HK-2 (cell line): ENCODE data around the gene PCDHGB4.
"Not testable (repeated sequence)": the region's sequence is repeated elsewhere in the genome, so short reads cannot be mapped to it uniquely, and the experiment has no call there.

ENCODE experiments used
- DNase-seq: peaks from one replicate; pipeline ENCODE4 v3.0.0-alpha.2; 2018; ENCODE audit not compliant: unreplicated experiment

Gene PCDHGB4

GRCh38 chr5:141387557-141388311, at the start of gene PCDHGB4:
TSS of gene PCDHGB4 (plus strand) at chr5:141387698. CDS start at chr5:141387885, 187 bp downstream.
- not testable (repeated sequence) for DNase-seq

DNA sequence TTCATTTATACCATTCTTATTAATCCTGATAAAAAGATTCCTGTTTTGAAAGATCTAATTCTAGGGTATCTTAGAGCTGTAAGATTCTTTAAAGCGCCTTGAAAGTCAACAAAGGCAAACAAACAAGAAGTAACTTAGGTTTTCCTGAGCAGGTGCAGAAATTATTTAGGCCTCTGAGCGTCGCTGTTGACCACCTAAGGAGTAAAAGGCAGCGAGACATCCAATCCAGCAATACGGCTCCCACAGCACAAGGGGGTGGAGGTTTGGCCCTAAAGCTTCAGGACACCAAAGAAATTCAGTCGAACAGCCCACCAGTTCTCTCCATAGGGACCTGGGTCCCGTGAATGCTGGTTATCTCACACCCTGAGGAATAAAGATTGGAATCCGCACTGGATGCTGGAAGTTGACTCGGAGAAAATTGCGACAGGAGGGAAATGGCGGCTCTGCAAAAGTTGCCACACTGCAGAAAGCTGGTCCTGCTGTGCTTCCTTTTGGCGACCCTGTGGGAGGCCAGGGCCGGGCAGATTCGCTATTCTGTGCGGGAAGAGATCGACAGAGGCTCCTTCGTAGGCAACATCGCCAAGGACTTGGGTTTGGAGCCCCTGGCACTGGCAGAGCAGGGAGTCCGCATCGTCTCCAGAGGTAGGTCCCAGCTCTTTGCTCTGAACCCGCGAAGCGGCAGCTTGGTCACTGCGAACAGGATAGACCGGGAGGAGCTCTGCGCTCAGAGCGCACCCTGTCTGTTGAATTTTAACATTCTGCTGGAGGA, 48.8 kb upstream of the PCDHGB4 start, which contains the start of gene PCDHGA2:
Gene PCDHGA2, plus strand, starts transcription at position 223 of the 769 bp plus-strand sequence.
- DNase-seq: no peak

DNA sequence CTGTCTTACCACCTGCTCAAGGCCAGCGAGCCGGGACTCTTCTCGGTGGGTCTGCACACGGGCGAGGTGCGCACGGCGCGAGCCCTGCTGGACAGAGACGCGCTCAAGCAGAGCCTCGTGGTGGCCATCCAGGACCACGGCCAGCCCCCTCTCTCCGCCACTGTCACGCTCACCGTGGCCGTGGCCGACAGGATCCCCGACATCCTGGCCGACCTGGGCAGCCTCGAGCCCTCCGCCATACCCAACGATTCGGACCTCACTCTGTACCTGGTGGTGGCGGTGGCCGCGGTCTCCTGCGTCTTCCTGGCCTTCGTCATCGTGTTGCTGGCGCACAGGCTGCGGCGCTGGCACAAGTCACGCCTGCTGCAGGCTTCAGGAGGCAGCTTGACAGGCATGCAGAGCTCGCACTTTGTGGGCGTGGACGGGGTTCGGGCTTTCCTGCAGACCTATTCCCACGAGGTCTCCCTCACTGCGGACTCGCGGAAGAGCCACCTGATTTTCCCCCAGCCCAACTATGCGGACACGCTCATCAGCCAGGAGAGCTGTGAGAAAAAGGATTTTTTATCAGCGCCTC, 46.6 kb upstream of the PCDHGB4 start:
- DNase-seq: not testable (repeated sequence)

DNA sequence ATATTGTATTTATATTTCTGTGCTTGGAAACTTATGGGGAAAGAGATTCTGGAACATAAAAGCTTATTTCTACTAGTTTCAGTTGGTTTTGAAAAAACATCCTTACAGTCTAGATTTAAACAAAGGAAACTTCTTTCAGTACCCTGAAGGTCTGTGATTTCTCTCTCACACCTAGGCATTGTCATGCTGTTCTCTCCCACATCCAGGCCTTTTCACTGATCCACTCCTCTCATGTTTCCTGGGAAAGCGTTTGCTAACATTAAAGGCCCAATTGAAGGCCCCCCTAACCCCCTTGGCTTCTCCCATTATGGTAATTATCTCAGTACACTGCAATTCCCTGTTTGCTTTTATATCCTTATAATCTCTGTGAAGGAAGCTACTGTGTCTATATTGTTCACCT, 44.7 kb upstream of the PCDHGB4 start:
- DNase-seq: no peak

DNA sequence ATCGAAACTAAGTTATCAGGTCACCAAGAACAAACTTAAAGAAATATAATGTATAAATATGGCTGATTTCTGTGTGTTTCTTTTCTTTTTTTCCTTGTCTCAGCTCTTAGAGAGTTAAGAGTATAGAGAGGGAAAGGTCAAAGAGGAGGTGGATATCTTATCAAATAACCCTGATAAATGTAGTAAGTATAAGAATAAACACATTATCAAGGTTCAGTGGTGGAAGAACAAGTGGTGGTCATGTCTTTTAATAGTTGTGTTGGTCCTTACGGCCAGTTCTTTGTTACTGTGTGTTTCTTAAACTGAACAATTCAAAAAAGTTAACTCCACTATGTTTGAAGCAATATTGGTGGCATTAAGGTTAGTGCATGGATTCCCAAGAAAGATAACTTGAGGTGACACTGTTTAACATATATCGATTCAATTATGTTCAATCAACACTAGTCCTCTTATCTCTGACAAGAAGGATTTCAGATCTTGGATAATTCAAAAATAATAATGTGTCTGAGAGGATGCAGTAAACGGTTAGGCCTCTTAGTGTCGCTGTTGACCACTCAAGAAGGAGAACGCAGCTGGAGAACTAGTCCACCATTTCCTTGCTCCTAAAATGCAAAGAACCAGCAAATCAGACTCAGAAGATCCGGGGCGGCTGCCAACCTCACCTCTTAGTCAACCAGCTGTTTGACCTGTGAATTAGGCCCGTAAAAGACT, 44.1 kb upstream of the PCDHGB4 start, which contains the start of gene PCDHGA3:
Gene PCDHGA3, plus strand, starts transcription at position 588 of the 711 bp plus-strand sequence. CDS start 205 bp downstream, outside the sequence.
- no peak for DNase-seq

- DNase-seq: no peak
These were observed 43.5 kb upstream of the PCDHGB4 start for GRCh38 chr5:141343953-141344463.

DNA sequence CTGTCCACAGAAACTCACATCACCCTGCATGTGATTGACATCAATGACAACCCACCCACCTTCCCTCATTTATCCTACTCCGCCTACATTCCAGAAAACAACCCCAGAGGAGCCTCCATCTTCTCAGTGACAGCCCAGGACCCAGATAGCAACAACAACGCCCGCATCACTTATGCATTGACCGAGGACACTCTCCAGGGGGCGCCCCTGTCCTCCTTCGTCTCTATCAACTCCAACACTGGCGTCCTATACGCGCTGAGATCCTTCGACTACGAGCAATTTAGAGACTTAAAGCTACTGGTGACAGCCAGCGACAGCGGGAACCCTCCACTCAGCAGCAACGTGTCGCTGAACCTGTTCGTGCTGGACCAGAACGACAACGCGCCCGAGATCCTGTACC, 42.2 kb upstream of the PCDHGB4 start:
- no peak for DNase-seq

GRCh38 chr5:141346017-141346416, 41.5 kb upstream of the PCDHGB4 start:
- not testable (repeated sequence) for DNase-seq

GRCh38 chr5:141349917-141350619, 37.4 kb upstream of the PCDHGB4 start, which contains the start of gene PCDHGB1:
TSS of gene PCDHGB1 (plus strand) at chr5:141350099. CDS start at chr5:141350261, 162 bp downstream.
- DNase-seq: peak; percentile 10

GRCh38 chr5:141351591-141351990, 35.9 kb upstream of the PCDHGB4 start:
- no peak for DNase-seq

GRCh38 chr5:141354900-141355469, 32.5 kb upstream of the PCDHGB4 start, which contains the start of gene PCDHGA4:
TSS of gene PCDHGA4 (plus strand) at chr5:141355021. CDS start at chr5:141355108, 87 bp downstream.
- no peak for DNase-seq

DNA sequence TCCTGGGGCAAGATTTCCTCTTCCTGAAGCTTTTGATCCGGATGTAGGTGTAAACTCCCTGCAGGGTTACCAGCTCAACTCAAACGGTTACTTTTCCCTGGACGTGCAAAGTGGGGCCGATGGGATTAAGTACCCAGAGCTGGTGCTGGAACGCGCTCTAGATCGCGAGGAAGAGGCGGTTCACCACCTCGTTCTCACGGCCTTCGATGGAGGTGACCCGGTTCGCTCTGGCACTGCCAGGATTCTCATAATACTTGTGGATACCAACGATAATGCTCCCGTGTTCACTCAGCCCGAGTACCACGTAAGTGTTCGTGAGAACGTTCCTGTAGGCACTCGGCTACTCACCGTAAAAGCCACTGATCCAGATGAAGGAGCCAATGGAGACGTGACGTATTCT, 31.9 kb upstream of the PCDHGB4 start:
- no peak for DNase-seq

- no peak for DNase-seq
These were observed 31.4 kb upstream of the PCDHGB4 start for GRCh38 chr5:141356133-141356532.

GRCh38 chr5:141356950-141357349, 30.5 kb upstream of the PCDHGB4 start:
- no peak for DNase-seq

DNA sequence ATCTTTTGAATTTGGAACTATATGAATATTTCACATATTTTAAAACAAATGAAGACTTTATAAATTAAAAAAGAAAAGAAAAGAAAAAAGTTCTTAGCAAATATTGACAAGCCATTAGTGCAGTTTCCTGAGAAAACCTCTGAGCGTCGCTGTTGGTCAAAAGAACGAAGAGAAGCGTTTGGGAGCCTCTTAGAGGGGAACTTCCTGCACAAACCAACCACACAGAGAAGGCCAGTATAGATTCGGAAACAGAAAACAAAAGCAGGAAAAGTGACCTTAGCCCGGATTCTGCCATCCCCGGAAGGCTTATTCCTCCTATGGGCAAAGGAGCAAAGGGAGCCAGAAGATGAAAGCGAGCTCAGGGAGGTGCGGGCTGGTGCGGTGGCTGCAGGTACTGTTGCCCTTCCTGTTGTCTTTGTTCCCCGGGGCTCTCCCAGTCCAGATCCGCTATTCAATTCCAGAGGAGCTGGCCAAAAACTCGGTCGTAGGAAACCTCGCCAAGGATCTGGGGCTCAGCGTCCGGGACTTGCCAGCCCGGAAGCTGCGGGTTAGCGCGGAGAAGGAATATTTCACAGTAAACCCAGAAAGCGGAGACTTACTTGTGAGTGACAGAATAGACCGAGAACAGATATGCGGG, 27.6 kb upstream of the PCDHGB4 start, which contains the start of gene PCDHGB2:
Gene PCDHGB2, plus strand, starts transcription at position 205 of the 637 bp plus-strand sequence. Its CDS starts 142 bp downstream, at position 347.
- no peak for DNase-seq

DNA sequence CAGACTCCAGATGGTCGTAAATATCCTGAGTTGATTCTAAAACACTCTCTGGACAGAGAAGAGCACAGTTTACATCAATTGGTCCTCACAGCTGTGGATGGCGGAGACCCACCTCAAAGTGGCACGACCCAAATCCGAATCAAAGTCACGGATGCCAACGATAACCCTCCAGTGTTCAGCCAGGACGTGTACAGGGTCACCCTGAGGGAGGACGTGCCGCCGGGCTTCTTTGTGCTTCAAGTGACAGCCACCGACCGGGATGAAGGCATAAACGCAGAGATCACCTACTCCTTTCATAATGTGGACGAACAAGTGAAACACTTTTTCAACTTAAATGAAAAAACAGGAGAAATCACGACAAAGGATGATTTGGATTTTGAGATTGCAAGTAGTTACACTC, 26.8 kb upstream of the PCDHGB4 start:
- DNase-seq: no peak

GRCh38 chr5:141362719-141363118, 24.8 kb upstream of the PCDHGB4 start:
- DNase-seq: no peak

GRCh38 chr5:141363952-141364660, 23.4 kb upstream of the PCDHGB4 start, which contains the start of gene PCDHGA5:
TSS of gene PCDHGA5 (plus strand) at chr5:141364162. CDS start at chr5:141364331, 169 bp downstream.
- no peak for DNase-seq
